ENCODE measurements around the gene SLC1A3.

The SLC1A3 gene

DNA sequence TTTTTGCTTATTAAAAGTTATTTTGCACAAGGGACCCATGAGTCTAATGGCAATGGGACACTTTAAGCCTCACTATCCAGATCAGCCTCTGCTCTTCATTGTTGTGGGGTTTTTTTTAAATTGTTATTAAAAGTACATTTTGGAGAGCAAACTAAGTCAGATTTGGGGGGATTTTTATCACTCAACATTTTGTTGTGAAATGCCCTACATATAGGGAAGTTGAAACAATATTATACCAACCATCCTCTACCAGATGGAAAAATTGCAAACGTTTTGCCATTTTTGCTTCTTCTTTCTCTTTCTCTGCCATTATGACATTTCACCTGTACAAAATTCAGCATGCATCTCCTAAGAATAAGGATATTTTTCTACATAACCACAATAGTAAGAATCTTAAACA is 75.3 kb downstream of the SLC1A3 start:
- no peaks in the 10 kb centered on the region for H3K9me3 ChIP-seq
- no peak for DNase-seq (ENCODE audit: low spot score in 2 of 2)
- H3K4me1 ChIP-seq: no peaks in the 10 kb centered on the region
- no peaks in the 10 kb centered on the region for H3K36me3 ChIP-seq (replicated peaks)
- H3K4me3 ChIP-seq: no peak overlapping the region
- in situ Hi-C loops (cut with MboI; ENCODE audit: low sequenced_read_pairs): loop anchor here (25.0 kb wide), 1 partner anchor 619 kb away; the partner anchor contains the start of gene UGT3A2
- no peaks in the 10 kb centered on the region for H3K27me3 ChIP-seq (ENCODE audit: low read depth)

DNA sequence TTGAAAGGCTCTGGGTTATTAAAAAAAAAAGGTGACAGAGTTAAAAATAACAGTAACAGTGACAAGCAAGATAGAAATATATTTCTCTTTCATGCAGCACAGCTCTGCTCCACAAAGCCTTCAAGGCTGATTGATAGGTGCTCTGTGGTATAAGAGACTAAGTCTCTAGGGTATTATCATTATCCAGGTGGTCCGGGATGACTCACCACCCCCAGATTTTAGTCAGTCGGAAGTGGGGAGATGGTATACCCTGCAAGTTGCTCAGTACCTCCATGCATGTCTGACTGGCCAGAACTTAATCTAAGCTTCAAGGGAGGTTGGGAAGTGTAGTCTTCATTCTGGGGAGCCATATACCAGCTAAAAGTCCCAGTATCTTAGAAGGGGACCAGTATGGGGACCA is 76.1 kb downstream of the SLC1A3 start:
- Histone ChIP-seq H3K36me3 (replicated peaks) (no peaks in the 10 kb centered on the region), H3K9me3 (no peaks in the 10 kb centered on the region), H3K4me3 (no peak overlapping the region), H3K4me1 (no peaks in the 10 kb centered on the region), H3K27me3 (ENCODE audit: low read depth) (no peaks in the 10 kb centered on the region)
- DNase-seq (ENCODE audit: low spot score in 2 of 2): no peak
- in situ Hi-C loops (cut with MboI; ENCODE audit: low sequenced_read_pairs): loop anchor here (25.0 kb wide), 1 partner anchor 620 kb away; the partner anchor contains the start of gene UGT3A2

DNA sequence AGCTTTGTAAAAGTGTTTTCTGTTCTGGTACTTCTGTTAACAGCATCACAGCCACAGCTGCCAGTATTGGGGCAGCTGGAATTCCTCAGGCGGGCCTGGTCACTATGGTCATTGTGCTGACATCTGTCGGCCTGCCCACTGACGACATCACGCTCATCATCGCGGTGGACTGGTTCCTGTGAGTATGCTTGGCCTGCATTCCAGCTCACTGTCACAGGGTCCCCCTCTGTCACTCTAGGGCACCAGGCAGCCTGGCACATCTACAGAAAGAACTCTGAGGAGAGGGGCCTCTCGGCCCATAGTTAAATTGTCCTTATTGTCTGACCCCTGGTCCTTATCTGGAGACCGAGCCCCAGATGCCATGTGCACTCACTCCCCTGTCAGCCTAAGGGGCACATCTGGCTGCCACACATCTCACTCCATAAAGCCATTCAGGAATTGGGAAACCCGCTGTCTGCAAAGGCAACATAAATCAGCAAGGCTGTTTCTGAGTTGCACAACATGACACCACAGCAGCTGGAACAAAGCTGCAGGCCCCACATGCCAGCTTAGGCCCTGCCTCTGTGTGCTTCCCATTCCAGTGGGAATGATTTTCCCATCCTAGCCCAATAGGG is 77.5 kb downstream of the SLC1A3 start:
- H3K36me3 ChIP-seq (replicated peaks): no peaks in the 10 kb centered on the region
- H3K27me3 ChIP-seq (ENCODE audit: low read depth): no peaks in the 10 kb centered on the region
- in situ Hi-C loops (cut with MboI; ENCODE audit: low sequenced_read_pairs): loop anchor here (25.0 kb wide), 1 partner anchor 622 kb away; the partner anchor contains the start of gene UGT3A2
- no peak overlapping the region for H3K4me3 ChIP-seq
- no peak for DNase-seq (ENCODE audit: low spot score in 2 of 2)
- no peaks in the 10 kb centered on the region for H3K4me1 ChIP-seq
- H3K9me3 ChIP-seq: no peaks in the 10 kb centered on the region

DNA sequence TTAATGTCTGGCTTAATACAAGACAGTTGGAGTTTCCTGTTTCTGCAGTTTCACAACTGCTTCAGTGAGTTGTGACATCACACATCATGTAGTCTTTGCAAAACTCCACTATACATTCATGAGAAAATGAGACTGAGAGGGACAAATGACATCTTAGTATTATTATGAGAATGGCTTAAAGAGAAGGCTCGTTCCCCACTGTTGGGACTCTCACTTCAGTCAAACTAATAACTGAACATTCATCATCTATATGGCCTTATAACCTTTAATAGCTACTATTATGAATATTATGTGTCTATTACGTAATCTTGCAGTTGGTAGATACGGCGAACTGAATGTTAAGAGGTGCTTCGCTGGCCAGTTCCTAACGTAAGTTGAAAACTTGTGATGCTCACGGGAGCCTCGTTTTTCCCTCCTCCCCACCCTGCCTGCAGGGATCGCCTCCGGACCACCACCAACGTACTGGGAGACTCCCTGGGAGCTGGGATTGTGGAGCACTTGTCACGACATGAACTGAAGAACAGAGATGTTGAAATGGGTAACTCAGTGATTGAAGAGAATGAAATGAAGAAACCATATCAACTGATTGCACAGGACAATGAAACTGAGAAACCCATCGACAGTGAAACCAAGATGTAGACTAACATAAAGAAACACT is 79.4 kb downstream of the SLC1A3 start:
- Histone ChIP-seq H3K4me3 (no peak overlapping the region), H3K4me1 (peaks cover 7% of the 10 kb centered on the region), H3K27me3 (ENCODE audit: low read depth) (no peaks in the 10 kb centered on the region), H3K36me3 (replicated peaks) (no peaks in the 10 kb centered on the region), H3K9me3 (no peaks in the 10 kb centered on the region)
- DNase-seq (ENCODE audit: low spot score in 2 of 2): no peak
- in situ Hi-C loops (cut with MboI; ENCODE audit: low sequenced_read_pairs): loop anchor here (25.0 kb wide), 1 partner anchor 623 kb away; the partner anchor contains the start of gene UGT3A2

DNA sequence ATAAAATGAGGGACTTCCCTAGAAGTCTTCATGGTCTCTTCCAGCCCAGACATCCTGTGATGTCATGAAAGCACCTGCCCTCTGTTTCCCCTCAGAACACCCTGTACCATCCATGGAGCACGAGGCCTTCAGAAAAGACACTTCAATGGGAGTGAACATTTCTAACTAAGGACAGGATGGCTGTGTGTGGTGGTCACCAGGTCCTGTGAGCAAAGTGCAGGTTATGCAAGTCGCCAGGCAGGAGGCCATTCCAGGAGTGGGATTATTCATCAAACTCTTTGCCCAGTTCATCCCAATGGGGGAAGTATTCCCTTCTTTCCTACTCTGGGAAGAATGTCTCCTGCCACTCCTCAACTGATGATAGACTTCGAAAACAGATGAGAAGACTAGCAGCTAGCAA is 80.5 kb downstream of the SLC1A3 start:
- peaks cover 11% of the 10 kb centered on the region for H3K4me1 ChIP-seq
- in situ Hi-C loops (cut with MboI; ENCODE audit: low sequenced_read_pairs): loop anchor here (25.0 kb wide), 1 partner anchor 625 kb away; the partner anchor contains the start of gene UGT3A2
- H3K36me3 ChIP-seq (replicated peaks): no peaks in the 10 kb centered on the region
- DNase-seq (ENCODE audit: low spot score in 2 of 2): no peak
- no peaks in the 10 kb centered on the region for H3K27me3 ChIP-seq (ENCODE audit: low read depth)
- no peak overlapping the region for H3K4me3 ChIP-seq
- no peaks in the 10 kb centered on the region for H3K9me3 ChIP-seq

DNA sequence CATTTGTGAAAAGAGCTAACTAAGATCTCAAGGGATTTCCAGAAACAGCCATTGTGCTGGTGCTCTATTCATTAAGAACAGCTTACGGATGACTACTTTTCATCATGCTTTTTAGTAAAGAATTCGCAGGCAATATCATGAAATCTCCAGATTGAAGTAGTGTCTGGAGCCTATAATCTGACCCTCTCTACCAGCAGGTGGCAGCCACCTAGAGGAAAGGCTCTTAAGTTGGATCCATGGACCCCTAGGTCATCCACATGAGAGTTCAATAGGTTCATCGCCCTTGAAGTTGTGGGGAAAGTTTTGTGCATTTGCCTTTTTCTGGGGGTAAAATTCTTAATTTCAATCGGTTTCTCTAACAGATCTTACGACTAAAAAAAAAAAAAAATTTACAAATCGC is 82.3 kb downstream of the SLC1A3 start:
- Histone ChIP-seq H3K4me3 (no peak overlapping the region), H3K36me3 (replicated peaks) (no peaks in the 10 kb centered on the region), H3K27me3 (ENCODE audit: low read depth) (no peaks in the 10 kb centered on the region), H3K4me1 (peaks cover 16% of the 10 kb centered on the region), H3K9me3 (no peaks in the 10 kb centered on the region)
- peak; percentile 39 to 50 for DNase-seq (ENCODE audit: low spot score in 2 of 2)
- in situ Hi-C loops (cut with MboI; ENCODE audit: low sequenced_read_pairs): loop anchor here (25.0 kb wide), 1 partner anchor 626 kb away; the partner anchor contains the start of gene UGT3A2

DNA sequence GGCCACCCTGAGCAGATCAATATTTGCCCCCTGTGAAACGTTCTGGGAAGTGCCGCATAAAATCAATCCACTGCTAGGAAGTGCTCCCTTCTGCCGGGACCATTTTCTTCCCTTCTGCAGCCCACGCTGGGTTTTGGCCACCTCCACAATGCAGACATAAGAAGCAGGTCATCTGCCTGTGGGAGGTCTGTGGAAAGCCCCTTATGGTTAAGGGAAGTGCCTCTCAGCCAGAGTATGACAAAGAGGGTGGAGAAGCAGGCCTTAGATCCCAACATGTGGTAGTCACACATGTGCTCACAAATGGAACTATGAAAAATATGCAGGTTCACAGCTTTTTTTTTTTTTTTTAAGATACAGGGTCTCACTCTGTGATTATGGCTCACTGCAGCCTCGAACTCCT is 82.8 kb downstream of the SLC1A3 start:
- DNase-seq (ENCODE audit: low spot score in 2 of 2): no peak
- in situ Hi-C loops (cut with MboI; ENCODE audit: low sequenced_read_pairs): loop anchor here (25.0 kb wide), 1 partner anchor 627 kb away; the partner anchor contains the start of gene UGT3A2

DNA sequence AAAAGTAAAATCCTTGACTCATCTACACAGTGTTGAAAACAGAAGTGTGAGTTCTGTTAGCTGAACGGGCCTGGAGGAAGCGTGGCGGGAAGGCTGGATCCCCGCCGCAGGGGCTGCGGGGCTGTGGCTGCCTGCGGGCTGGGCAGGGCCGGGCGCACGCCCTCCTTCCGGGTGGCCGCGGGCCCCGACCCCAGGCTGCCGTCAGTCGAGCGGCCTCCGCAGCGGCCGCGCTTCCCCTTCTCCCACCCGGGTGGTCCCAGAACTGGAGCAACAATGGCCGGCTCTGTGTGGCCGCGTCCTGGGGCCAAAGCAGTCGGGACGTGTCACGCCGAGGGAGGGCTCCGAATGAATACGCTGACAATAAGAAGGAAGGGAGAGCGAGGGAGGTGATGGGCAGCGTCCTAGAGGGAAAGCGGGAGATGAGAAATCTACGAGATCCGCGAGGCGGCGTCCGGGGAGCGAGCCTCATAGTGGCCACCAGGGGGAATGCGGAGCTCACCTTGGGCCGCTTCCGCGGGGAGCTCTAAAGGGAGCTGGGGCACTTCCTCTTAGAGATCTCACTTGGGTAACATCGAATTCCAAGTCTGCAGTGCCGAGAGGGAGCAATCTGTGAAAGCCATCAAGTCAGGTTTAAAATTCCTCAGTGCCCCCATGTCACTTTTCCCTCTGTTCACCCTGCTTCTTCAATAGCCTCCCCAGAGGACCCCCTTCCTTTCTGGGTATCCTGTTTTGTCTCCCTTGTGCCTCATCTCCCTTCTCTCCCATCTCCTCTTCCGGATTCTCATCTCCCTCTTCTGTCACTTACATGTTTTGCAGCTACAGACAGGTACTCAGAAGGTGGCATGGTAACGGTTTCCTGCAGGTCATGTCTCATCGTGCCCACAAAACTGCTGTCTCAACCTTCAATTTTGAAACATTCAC is 83.9 kb downstream of the SLC1A3 start:
- Histone ChIP-seq H3K27me3 (ENCODE audit: low read depth) (no peaks in the 10 kb centered on the region), H3K9me3 (no peaks in the 10 kb centered on the region), H3K4me1 (peaks cover 16% of the 10 kb centered on the region), H3K36me3 (replicated peaks) (no peaks in the 10 kb centered on the region), H3K4me3 (peak overlapping the region; percentile 38)
- in situ Hi-C loops (cut with MboI; ENCODE audit: low sequenced_read_pairs): loop anchor here (10.0 to 25.0 kb wide), 2 partner anchors 276 to 628 kb away; partner anchors contain the start of gene UGT3A2
- DNase-seq (ENCODE audit: low spot score in 2 of 2): peak; percentile 82 to 89

More for the DNA sequence above, 82.8 kb downstream of the SLC1A3 start:
- Histone ChIP-seq H3K36me3 (replicated peaks) (no peaks in the 10 kb centered on the region), H3K9me3 (no peaks in the 10 kb centered on the region), H3K27me3 (ENCODE audit: low read depth) (no peaks in the 10 kb centered on the region), H3K4me1 (peaks cover 16% of the 10 kb centered on the region), H3K4me3 (no peak overlapping the region)

DNA sequence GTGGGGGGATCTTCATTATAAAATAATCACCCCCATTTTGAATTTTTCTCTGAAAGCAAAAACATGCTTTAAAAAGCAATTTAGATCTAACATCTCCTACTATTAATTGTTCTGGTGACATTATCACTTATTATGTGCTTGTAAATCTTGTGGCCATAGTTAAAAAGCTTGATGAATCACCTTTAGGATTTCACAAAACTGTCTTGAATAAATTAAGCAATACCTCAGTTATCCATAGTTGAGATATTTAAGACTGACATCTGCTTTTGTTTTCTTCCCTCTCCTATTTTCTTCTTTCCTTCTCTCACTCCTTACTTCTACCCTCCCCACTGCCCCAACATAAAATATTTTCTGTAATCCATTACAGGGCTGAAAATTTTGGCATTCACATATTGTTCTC is 84.8 kb downstream of the SLC1A3 start:
- in situ Hi-C loops (cut with MboI; ENCODE audit: low sequenced_read_pairs): loop anchor here (10.0 to 25.0 kb wide), 2 partner anchors 276 to 629 kb away; partner anchors contain the start of gene UGT3A2
- Histone ChIP-seq H3K36me3 (replicated peaks) (no peaks in the 10 kb centered on the region), H3K4me1 (peaks cover 16% of the 10 kb centered on the region), H3K27me3 (ENCODE audit: low read depth) (no peaks in the 10 kb centered on the region), H3K9me3 (no peaks in the 10 kb centered on the region; the same call in 1 of the 2 replicates), H3K4me3 (no peak overlapping the region)
- no peak for DNase-seq (ENCODE audit: low spot score in 2 of 2)

DNA sequence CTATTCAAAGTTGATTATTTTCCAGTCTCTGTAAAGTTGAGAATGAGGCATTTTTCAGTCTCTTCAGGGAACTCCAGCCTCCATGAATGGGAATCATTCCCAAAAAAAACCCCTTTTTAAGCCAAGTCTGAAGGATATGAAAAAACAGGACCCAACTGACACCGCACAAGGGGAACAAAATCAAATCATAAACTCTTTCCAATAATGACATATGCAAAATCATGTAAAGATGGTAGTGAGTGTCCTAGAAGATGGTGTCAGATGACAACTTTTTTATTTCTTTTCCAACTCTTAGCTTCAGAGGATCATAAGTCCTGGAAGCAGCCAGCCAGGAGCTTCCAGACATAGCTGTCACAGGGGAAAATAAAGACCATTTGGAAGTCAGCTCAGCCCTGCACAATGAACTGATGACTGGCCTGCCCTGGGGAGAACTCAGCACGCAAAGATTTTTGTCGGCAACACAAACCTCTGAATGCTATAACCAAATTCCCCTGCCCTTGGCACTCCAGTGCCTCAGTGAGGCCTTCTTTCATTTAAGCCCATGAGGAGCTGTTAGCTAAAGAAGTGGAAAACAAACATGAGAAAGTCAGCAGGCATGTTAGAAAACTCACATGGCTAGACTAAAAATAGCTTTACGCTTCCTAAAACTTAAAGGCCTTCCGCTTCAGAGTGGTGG is 85.4 kb downstream of the SLC1A3 start:
- no peaks in the 10 kb centered on the region for H3K36me3 ChIP-seq (replicated peaks)
- H3K9me3 ChIP-seq: no peaks in the 10 kb centered on the region; the same call in 1 of the 2 replicates
- DNase-seq (ENCODE audit: low spot score in 2 of 2): no peak
- in situ Hi-C loops (cut with MboI; ENCODE audit: low sequenced_read_pairs): loop anchor here (10.0 to 25.0 kb wide), 2 partner anchors 277 to 630 kb away; partner anchors contain the start of gene UGT3A2
- H3K27me3 ChIP-seq (ENCODE audit: low read depth): no peaks in the 10 kb centered on the region
- H3K4me1 ChIP-seq: peaks cover 16% of the 10 kb centered on the region
- no peak overlapping the region for H3K4me3 ChIP-seq

DNA sequence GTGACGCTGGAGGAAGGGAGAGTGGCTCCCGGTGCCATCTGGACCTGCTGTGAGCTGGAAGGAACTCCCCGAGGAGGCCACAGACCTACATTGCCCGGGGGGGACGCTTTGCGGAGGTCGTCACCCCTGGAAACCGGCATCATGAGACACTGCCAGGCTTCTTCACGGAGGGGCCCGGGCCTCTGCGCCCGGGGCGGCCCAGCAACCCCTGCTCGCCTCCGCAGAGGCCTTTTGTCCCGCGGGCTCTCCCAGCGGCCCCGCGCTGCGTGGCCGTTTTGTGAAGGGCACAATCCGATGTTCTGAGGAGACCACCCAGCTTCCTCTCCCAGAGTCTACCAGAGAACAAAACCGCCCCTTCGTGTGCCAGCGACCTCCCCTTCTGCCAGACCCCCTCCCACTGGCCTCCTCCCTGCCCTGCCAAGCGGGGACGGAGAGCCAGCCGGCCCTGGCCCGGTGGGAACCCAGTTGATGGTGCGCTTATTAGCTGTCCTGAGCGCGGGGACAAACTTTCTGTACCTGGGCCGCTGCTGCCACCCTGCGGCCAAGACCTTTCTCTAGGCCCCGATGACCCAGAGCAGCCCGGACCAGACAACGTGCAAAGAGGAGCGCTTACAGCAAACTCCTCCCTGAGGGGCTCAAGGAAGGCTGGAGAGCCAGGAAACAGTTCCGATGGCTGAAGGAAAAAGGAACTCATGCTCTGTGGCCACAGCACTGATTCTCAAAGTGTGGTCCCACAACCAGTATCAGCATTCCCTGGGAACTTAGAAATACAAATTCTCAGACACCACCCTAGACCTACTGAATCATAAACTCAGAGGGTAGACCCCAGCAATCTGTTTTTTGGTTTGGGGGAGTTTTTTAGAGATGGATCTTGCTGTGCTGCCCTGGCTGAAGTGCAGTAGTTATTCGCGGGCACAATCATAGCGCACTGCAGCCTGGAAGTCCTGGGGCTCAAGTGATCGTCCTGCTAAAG is 86.7 kb downstream of the SLC1A3 start:
- no peaks in the 10 kb centered on the region for H3K36me3 ChIP-seq (replicated peaks)
- no peaks in the 10 kb centered on the region for H3K27me3 ChIP-seq (ENCODE audit: low read depth)
- peak; percentile 74 to 86 for DNase-seq (ENCODE audit: low spot score in 2 of 2)
- no peaks in the 10 kb centered on the region; the same call in 1 of the 2 replicates for H3K9me3 ChIP-seq
- H3K4me3 ChIP-seq: peak overlapping the region; percentile 19
- peaks cover 16% of the 10 kb centered on the region for H3K4me1 ChIP-seq
- in situ Hi-C loops (cut with MboI; ENCODE audit: low sequenced_read_pairs): loop anchor here (10.0 to 25.0 kb wide), 2 partner anchors 278 to 631 kb away; partner anchors contain the start of gene UGT3A2

DNA sequence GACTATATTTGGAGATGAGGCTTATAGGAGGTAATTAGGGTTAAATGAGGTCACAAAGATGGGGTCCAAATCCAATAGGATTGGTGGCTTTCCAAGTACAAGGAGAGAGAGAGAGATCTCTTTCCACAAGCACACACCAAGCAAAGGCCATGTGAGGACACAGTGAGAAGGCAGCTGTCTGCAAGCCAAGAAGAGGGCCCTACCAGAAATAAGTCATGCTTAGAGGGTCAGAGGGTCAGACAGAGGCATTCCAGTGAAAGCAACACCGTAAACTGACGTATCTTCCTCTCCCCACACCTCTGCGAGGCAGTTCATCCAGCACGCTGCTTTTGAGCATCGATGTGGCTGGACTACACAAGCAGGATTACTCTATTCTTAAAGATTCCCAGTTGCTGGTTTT is 87.9 kb downstream of the SLC1A3 start:
- no peaks in the 10 kb centered on the region for H3K36me3 ChIP-seq (replicated peaks)
- peaks cover 4% of the 10 kb centered on the region for H3K27me3 ChIP-seq (ENCODE audit: low read depth)
- peaks cover 16% of the 10 kb centered on the region for H3K4me1 ChIP-seq
- DNase-seq (ENCODE audit: low spot score in 2 of 2): no peak
- H3K9me3 ChIP-seq: no peaks in the 10 kb centered on the region; the same call in 1 of the 2 replicates
- no peak overlapping the region for H3K4me3 ChIP-seq
- in situ Hi-C loops (cut with MboI; ENCODE audit: low sequenced_read_pairs): loop anchor here (10.0 to 25.0 kb wide), 2 partner anchors 280 to 632 kb away; partner anchors contain the start of gene UGT3A2

Data from HAP-1 (cell line).